ENCODE measurements around the gene CYP27B1. TPM values are rescaled to one million over a fixed set of nuclear protein-coding genes. Genes with fewer than 3 reads are reported as not detected.
A peak's percentile ranks its signal among the peaks of the same experiment; 100 is the strongest.

The CYP27B1 gene
- total RNA-seq, 4 donors from 2014 or later = 3.0 TPM; not detected in 3

DNA sequence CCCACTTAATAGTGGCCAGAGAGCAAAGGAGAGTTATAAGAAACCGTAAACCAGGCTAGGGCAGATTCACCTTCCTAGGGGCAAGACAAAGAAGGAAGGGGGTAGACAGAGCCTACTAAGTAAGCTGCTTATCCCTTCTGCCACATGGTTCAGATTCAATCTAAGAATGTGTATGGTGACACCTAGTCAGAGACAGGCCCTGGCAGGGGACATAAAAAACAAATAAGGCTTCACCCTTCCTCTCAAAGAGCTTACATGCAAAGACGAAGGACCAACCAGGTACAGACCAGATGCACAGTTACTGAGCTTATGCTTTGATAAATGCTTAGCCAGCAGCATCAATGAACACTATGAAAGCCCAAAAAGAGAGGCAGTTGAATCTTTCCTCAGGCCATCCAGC, 4.4 kb downstream of the CYP27B1 start:
- Histone ChIP-seq H3K4me3 (no peak overlapping the region), H3K9me3 (no peaks in the 10 kb centered on the region), H3K36me3 (peaks cover 0 to 25% (median 5%) of the 10 kb centered on the region in 3 donors), H3K4me1 (peaks cover 0 to 30% (median 26%) of the 10 kb centered on the region in 4 donors), H3K27me3 (peaks cover 2 to 49% of the 10 kb centered on the region in 2 donors), H3K27ac (no peak overlapping the region)
- no peak for DNase-seq (ENCODE audit: low spot score in 2 of 2)
- TF ChIP-seq, protein P1, sequence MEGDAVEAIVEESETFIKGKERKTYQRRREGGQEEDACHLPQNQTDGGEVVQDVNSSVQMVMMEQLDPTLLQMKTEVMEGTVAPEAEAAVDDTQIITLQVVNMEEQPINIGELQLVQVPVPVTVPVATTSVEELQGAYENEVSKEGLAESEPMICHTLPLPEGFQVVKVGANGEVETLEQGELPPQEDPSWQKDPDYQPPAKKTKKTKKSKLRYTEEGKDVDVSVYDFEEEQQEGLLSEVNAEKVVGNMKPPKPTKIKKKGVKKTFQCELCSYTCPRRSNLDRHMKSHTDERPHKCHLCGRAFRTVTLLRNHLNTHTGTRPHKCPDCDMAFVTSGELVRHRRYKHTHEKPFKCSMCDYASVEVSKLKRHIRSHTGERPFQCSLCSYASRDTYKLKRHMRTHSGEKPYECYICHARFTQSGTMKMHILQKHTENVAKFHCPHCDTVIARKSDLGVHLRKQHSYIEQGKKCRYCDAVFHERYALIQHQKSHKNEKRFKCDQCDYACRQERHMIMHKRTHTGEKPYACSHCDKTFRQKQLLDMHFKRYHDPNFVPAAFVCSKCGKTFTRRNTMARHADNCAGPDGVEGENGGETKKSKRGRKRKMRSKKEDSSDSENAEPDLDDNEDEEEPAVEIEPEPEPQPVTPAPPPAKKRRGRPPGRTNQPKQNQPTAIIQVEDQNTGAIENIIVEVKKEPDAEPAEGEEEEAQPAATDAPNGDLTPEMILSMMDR (IDR thresholded peaks at IDR 0.05) = no peak
- TF ChIP-seq EP300 (IDR thresholded peaks at IDR 0.05) (no peak), POLR2A (IDR thresholded peaks at IDR 0.05) (no peak)
- 93 to 95% methylated on average over 2 of the region's 2 CpGs for WGBS, 2 donors

DNA sequence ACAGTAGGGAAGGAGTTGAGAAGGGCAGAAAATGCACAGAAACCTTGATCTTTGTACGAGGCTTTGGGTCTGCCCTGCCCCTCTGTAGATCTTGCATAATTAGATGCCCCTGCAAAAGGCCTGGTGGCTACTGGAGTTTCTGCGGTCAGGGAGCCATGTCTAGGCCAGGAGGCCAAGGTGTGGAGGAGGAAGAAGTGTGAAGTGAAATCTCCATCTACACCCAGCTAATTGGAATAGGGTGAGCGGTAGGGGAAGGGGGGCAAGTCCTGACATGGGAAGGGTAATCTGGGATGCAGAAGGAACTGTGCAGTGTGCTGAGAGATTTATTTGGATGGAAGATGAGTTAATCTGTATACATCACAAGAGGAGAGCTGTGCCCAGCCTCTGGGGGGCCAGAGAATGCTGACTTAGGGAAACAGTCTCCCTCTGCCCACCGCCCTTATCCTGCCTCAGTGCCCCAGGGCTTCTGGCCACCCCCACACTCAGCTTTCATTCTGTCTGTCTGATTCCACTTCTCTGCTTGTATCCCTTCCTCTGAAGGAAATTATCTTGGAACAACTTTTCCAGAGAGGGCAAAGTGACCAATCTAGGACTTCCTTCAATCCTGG, 5.4 kb downstream of the CYP27B1 start:
- 81 to 85% methylated on average over 4 of the region's 4 CpGs for WGBS, 2 donors
- no peak for TF ChIP-seq EP300 (IDR thresholded peaks at IDR 0.05)
- Histone ChIP-seq H3K36me3 (peaks cover 0 to 32% (median 6%) of the 10 kb centered on the region in 3 donors), H3K27me3 (peaks cover 2 to 40% of the 10 kb centered on the region in 2 donors), H3K4me3 (no peak overlapping the region), H3K27ac (no peak overlapping the region), H3K9me3 (no peaks in the 10 kb centered on the region), H3K4me1 (peaks cover 0 to 28% (median 21%) of the 10 kb centered on the region in 4 donors)
- DNase-seq (ENCODE audit: low spot score in 2 of 2) = no peak

DNA sequence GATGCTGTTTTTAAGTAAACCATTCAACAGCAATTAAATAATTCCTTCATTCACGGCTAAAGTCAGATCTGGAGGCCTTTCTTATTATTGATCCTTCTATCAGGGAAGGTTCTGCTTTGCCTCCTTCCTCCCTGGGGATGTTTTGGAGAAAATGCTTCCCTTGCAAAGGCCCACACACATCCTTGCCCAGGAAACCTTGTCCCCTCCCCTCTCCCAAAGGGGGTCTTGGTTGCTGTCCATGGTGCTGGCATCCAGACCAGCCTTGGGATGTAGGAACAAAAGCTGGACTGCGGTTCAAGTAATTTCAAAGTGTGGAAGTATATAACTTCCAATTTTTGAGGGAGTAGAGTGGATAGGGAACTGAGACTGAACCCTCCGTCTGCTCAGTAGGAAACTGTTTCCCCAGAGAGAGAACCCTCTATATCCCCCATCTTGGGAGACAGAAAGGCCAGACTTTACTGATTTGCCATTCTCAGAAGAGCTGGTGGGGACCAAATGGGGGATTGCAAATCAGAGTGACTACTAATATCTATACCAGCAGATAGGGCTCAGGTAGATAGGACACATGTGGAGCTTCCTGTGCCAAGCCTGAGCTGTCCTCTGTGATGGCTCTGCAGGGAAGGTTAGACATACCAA, 6.4 kb downstream of the CYP27B1 start:
- Histone ChIP-seq H3K27me3 (peaks cover 2 to 30% of the 10 kb centered on the region in 2 donors), H3K4me1 (peaks cover 0 to 26% (median 17%) of the 10 kb centered on the region in 4 donors), H3K9me3 (no peaks in the 10 kb centered on the region), H3K4me3 (no peak overlapping the region), H3K36me3 (peaks cover 0 to 32% (median 6%) of the 10 kb centered on the region in 3 donors), H3K27ac (no peak overlapping the region)
- WGBS, 2 donors = 79 to 85% methylated on average over 3 of the region's 3 CpGs
- TF ChIP-seq, protein P1 (IDR thresholded peaks at IDR 0.05) = no peak
- DNase-seq (ENCODE audit: low spot score in 2 of 2) = no peak

DNA sequence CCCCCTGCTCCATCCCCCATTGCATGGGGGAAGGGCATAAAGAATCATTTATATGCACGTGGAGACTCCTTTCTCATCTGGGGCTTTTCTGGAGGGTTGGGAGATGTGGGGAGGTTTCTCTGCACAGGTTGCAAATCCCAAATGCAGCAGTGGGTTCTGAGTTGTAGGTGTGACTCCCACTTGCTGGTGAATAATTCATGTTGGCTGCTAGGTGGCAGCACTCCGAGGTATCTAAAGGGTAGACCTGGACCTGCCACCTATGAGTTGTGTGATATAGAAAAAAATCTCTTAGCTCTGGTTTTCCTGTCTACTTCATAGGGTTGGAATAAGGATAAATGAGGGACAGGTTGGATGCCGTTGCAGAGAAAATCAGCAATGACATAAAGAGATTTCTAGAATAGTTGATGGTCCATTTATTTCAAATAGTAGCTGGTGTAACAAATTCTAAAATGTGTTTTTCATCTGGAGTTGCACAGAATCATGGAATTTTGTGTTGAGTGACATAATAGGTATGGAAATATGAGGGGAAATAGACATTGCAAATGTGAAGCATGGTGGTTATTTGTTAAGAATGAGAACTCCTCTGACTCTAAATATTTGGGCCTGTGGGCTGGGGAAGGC, 7.4 kb downstream of the CYP27B1 start:
- peaks cover 0 to 19% (median 10%) of the 10 kb centered on the region in 4 donors for H3K4me1 ChIP-seq
- no peak for TF ChIP-seq POLR2A (IDR thresholded peaks at IDR 0.05)
- TF ChIP-seq, protein P1 (IDR thresholded peaks at IDR 0.05) = peak in 2 of 5 experiments; percentile 9 to 24
- DNase-seq (ENCODE audit: low spot score in 2 of 2) = no peak
- H3K4me3 ChIP-seq = no peak overlapping the region
- H3K27me3 ChIP-seq = peaks cover 0 to 20% of the 10 kb centered on the region in 2 donors
- no peak overlapping the region for H3K27ac ChIP-seq
- H3K9me3 ChIP-seq = no peaks in the 10 kb centered on the region
- peaks cover 0 to 32% (median 6%) of the 10 kb centered on the region in 3 donors for H3K36me3 ChIP-seq
- WGBS, 2 donors = 40 to 43% methylated on average over 3 of the region's 3 CpGs

DNA sequence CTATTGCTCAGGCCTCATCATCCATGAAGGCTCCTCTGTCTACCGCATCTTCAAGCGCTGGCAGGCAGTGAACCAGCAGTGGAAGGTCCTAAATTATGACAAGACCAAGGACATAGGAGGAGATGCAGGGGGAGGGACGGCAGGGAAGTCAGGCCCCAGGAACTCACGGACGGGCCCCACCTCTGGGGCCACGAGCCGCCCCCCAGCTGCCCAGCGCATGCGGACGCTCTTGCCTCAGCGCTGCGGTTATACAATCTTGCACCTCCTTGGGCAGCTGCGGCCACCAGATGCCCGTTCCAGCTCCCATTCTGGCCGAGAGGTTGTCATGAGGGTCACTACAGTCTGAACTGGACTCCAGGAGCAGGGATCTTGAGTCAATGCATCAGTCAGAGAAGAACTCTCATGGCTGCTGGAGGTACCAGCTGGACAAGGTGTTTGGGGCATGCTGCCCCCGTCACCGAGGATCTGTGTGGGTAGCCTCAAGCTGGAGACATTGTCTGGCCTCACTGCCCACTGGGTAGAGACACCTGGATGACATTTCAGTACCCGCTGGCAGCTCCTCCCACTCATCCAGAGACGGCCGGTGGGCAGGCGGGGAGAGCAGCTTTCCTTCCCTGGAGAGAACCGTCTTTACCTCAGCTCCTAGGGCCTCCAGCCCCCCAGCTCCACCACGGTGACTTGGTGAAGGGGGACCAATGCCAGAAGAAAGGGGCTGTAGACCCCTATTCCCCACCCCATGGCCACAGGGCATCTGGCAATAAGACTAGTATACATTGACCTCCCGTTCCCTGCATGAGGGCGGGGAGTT, 8.1 kb downstream of the CYP27B1 start:
- Histone ChIP-seq H3K27ac (no peak overlapping the region), H3K4me3 (no peak overlapping the region), H3K36me3 (peaks cover 0 to 32% (median 6%) of the 10 kb centered on the region in 3 donors), H3K9me3 (no peaks in the 10 kb centered on the region), H3K27me3 (peaks cover 0 to 13% of the 10 kb centered on the region in 2 donors), H3K4me1 (peaks cover 0 to 25% (median 13%) of the 10 kb centered on the region in 4 donors)
- no peak for DNase-seq (ENCODE audit: low spot score in 2 of 2)
- 87 to 91% methylated on average over 22 to 23 of the region's 25 CpGs for WGBS, 2 donors
- TF ChIP-seq EP300 (IDR thresholded peaks at IDR 0.05) = no peak
- no peak for TF ChIP-seq POLR2A (IDR thresholded peaks at IDR 0.05)
- TF ChIP-seq, protein P1 (IDR thresholded peaks at IDR 0.05) = no peak
